GM18511 (cell line): ENCODE data around the gene DPP4.

Source experiments
- ATAC-seq: cut with Tn5 transposase; IDR thresholded peaks from one replicate; pipeline ENCODE4 v1.9.1; 2021; ENCODE audit warnings: mild to moderate bottlenecking, moderate library complexity; ENCODE audit not compliant: unreplicated experiment

The DPP4 gene

DNA sequence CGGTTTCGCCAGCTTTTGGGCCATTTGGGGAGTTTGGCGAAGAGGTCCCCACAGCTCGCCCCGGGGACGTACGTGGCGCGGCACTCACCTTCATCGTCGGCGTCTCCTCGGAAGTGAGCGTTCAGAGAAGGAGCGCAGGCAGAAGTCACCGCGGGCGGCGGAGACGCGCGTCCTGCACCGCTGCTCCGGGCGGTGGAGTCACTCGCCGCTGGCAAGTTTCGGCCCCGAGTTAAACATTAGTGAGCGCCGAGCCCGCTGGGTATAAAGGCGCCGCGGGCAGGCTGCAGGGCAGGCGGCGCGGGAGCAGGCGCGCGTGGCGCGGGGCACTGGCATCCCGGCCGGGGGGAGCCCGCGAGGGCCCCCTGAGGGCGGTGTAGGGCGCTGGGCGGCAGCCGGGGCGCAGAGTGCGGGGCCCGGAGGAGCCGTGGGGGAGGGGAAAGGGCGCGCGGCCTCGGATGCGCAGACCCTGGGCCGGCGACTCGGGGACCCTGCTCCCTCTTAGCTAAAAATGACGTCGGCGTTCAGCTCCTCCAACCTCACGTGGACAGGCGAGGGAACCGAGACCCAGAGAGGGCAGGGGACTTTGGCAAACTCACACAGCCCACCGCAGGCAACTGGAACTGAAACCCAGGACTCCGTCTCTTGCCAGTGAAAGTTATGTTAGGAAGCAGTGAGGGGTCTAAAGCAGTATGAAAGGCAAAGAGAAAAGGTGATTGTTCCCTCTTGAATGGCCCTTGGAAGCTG is at the start of gene DPP4:
TSS of gene DPP4 (minus strand) at position 328 of the 744 bp plus-strand sequence. CDS start at position 94, 234 bp downstream.
- peak; percentile 92 for ATAC-seq

- no peak for ATAC-seq
Observed at GRCh38 chr2:162118166-162119031, 44.4 kb upstream of the DPP4 start.

DNA sequence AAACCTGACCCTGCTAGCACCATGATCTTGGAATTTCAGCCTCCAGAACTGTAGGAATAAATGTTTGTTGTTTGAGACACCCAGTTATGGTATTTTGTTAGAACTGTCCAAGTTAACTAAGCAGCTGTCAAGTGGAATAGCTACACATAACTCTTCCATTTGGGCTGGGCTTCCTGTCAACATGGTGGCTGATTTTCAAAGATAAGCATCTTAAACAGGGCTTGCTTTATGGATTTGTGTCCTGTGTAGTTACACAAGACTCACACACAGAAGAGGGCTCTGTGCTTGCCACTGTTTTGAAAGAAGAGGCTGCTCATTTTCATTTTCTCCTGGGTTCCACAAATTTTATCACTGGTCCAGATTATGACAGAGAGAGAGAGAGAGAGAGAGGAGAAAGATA is 42.3 kb upstream of the DPP4 start:
- ATAC-seq: no peak

GRCh38 chr2:162115076-162115475 is 41.1 kb upstream of the DPP4 start:
- ATAC-seq: no peak

- no peak for ATAC-seq
Observed at GRCh38 chr2:162114271-162114670, 40.3 kb upstream of the DPP4 start.

DNA sequence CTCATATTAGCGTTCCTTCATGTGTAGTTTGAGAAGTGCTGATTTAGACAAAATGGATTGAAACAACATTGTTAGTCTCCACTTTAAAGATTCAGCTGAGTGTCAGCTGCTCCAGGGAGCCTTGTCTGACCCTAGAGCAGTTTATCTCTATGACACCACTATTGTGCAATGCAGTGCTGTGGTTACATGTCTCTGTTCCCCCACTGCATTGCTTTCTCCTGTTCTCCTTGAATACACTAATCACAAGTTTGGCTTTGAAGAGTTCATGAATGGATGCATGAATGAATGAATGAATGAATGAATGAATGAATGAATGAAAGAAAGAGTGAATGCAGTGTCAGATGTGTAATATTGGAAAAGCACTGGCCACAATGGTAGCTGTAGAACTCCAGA is 39.8 kb upstream of the DPP4 start:
- ATAC-seq: no peak

DNA sequence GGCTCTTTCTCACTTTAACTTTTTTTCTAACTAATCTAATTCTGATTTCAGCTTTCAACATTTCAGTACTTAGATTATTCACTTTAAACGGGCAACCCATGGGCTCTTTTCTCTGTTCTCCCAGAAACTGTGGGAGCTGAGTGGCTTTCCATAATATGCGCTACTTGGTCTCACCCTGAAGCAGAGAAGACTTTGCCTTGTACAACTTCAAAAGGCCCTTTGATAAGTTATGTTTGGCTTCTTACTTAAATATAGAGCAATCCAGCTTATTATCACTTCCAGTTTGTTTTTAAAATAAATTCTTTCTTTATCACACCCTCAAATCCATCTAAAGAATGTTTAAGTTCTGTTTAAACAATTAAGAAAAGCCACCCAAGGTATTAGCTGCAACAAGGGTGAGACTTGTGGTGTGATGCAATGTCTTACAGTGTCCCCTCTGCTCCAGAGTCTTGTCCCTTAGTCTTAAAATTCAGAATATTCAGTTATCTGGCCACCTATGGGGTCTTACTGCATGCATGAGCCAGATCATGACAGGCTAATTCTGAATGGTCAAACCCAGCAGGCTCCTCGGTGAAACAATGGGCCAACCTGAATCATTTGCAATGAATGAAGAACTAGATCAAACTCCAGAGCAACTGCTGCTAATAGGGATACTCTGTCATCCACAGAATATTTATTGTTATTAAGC is 39.2 kb upstream of the DPP4 start:
- no peak for ATAC-seq

- no peak for ATAC-seq
Observed at GRCh38 chr2:162111958-162112850, 38.2 kb upstream of the DPP4 start.

DNA sequence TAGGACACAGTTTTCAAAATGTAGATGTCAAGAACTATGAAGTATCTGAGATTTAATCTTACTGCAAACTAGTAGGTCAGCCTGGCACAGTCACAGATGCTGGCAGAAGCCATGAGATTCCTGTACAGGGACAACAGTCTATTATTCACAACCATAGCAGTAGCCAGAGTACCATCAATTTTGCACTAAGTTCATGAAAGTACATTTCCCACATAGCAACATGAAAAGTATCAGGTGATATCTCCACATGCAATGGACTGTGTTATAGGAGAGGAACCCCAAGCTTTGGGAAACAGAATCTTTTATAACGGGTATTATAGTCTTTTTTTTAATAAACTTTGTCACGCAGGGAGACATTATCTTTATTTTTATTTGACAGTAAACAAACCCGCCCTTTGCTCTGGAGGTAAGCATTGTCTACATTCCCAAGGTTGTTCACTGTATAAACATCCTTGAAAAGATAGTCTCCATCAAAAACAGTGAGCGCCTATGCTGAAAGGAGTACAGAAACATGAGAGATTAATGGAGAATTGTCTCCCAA is 33.4 kb upstream of the DPP4 start:
- no peak for ATAC-seq

- ATAC-seq: no peak
Observed at GRCh38 chr2:162106746-162107145, 32.7 kb upstream of the DPP4 start.

- ATAC-seq: no peak
Observed at GRCh38 chr2:162106146-162106551, 32.1 kb upstream of the DPP4 start.

- ATAC-seq: no peak
Observed at GRCh38 chr2:162103443-162104009, 29.5 kb upstream of the DPP4 start.

- ATAC-seq: no peak
Observed at GRCh38 chr2:162100579-162100978, 26.6 kb upstream of the DPP4 start.

DNA sequence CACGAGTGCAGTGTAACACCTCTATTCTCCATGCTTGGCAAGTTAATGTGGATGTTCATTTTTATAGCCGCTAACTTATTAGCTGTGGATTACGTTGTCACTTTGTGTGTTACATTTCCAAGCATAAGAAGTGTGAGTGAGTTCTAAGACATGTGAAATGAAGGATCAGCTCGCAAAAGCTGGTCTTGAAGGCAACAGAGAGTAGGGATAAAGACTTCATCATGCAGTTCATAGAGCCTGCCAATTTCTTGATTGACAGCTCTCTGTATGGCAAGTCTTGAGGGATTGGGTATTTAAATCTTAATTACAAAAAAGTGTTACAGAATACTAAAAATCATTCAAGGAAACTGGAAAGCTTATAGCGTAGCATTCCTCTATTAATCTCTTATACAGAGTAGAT is 25.8 kb upstream of the DPP4 start:
- no peak for ATAC-seq

DNA sequence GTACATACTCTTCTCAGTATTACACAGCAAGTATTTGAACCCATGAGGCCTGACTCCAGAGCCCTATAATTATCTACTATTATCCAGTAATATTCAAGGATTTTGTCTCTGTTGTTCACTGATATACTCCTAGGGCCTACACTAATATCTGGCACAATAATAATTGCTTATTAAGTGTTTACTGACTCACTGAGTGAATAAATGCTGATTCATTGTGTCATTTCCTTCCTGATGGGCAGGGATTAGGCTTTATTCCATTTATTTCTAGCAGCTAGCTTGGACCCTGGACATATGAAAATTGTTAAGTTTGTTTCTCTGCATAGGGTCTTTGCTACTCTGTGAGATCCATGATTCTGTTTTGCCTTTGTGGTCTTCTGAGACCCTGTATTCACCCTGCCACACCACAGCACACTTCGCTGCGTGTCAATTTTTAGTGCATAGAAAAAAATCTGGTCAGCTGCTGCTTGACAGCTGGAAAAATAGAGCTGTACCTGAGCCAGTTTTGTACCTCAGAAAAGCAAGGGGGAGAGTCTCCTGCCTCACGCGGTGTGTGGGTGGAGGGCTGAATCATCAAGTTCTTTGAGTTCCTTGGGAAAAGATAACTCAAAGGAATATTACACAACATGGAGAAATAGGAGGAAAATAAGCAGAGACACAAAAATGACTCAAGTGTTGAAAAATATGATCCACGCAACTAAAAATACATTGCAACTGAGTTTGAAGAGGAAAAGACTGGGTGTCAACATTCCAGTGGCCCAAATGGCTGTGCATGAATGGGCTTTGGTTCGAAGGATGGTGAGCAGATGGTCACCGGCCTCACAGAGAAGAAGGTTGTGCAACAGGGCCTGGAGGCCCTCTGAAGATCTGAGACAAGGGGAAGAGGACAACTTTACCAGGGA is 18.9 kb upstream of the DPP4 start:
- ATAC-seq: no peak

GRCh38 chr2:162092008-162092390 is 18.0 kb upstream of the DPP4 start:
- no peak for ATAC-seq

- ATAC-seq: peak; percentile 73
Observed at GRCh38 chr2:162091325-162092007, 17.5 kb upstream of the DPP4 start.

GRCh38 chr2:162090109-162090508 is 16.1 kb upstream of the DPP4 start:
- no peak for ATAC-seq
